OCI-LY7 (cell line): ENCODE results near the gene ANKMY1. TPM values are rescaled to one million over a fixed set of nuclear protein-coding genes. Genes with fewer than 3 reads are reported as not detected.

Experiments used
- BruUV-seq: library from RNA; stranded (reverse); fragments of 400-500 nt; replicated peaks from 2 replicates; lab custom pipeline; 2021; lab: Mats Ljungman, UMichigan
- CTCF ChIA-PET: fragments of 300-600 bp; sonication (Branson Sonifier 250); formaldehyde crosslinking; loops from one replicate; lab custom pipeline; 2022; ENCODE audit warnings: antibody characterized with exemption; ENCODE audit not compliant: unreplicated experiment; lab: Charles Lee
- POLR2A ChIA-PET: fragments of 300-600 bp; sonication (Branson Sonifier 250); formaldehyde crosslinking; loops from one replicate; lab custom pipeline; 2022; ENCODE audit warnings: antibody characterized with exemption; lab: Charles Lee
- DNase-seq: peaks from one replicate; pipeline ENCODE4 v3.0.0-alpha.2; 2015; ENCODE audit warnings: low spot score
- H2AFZ ChIP-seq: fragments of 200-600 bp; sonication (generic), shearing (Covaris generic); 2 replicates; pipeline ENCODE4 v1.6.1; 2014; ENCODE audit warnings: mild to moderate bottlenecking, antibody characterized with exemption, low read length, moderate library complexity
- H3K27ac ChIP-seq: fragments of 200-600 bp; sonication (generic); 2 replicates; pipeline ENCODE4 v1.5.1; 2014; ENCODE audit warnings: mixed run types, low read depth, mild to moderate bottlenecking, moderate library complexity, low read length, inconsistent platforms; ENCODE audit not compliant: poor library complexity, severe bottlenecking
- H3K36me3 ChIP-seq: fragments of 200-600 bp; sonication (generic); 2 replicates; pipeline ENCODE4 v1.6.1; 2014; ENCODE audit warnings: mild to moderate bottlenecking, antibody characterized with exemption, low read length, moderate library complexity, mixed read lengths; ENCODE audit not compliant: insufficient read depth
- H3K4me1 ChIP-seq: fragments of 200-600 bp; sonication (generic); 2 replicates; pipeline ENCODE4 v1.5.1; 2014; ENCODE audit warnings: mild to moderate bottlenecking, low read length; ENCODE audit not compliant: insufficient read depth, poor library complexity, severe bottlenecking
- H3K4me2 ChIP-seq: fragments of 200-600 bp; sonication (generic); 2 replicates; pipeline ENCODE4 v1.6.1; 2014; ENCODE audit warnings: mild to moderate bottlenecking, low read length
- H3K4me3 ChIP-seq: fragments of 200-600 bp; sonication (generic); 2 replicates; pipeline ENCODE4 v1.5.1; 2014; ENCODE audit warnings: mild to moderate bottlenecking, low read depth, low read length; ENCODE audit not compliant: poor library complexity, severe bottlenecking
- H3K79me2 ChIP-seq: fragments of 200-600 bp; sonication (generic); 2 replicates; pipeline ENCODE4 v1.6.1; 2016; ENCODE audit warnings: low read depth, mild to moderate bottlenecking, low read length, moderate library complexity, mixed read lengths; ENCODE audit not compliant: insufficient read depth
- H3K9me2 ChIP-seq: fragments of 200-600 bp; sonication (generic); 2 replicates; pipeline ENCODE4 v1.6.1; 2016; ENCODE audit warnings: mild to moderate bottlenecking, low read length, mixed read lengths; ENCODE audit not compliant: insufficient read depth
- H3K9me3 ChIP-seq: fragments of 200-600 bp; sonication (generic); 2 replicates; pipeline ENCODE4 v1.6.1; 2014; ENCODE audit warnings: mild to moderate bottlenecking, mixed run types, low read length, mixed read lengths
- H4K20me1 ChIP-seq: fragments of 200-600 bp; sonication (generic); 2 replicates; pipeline ENCODE4 v1.6.1; 2014; ENCODE audit warnings: mild to moderate bottlenecking, antibody characterized with exemption, low read length, moderate library complexity, mixed read lengths; ENCODE audit not compliant: insufficient read depth
- CTCF ChIP-seq: fragments of 200-600 bp; sonication (generic); conservative IDR thresholded peaks from 2 replicates; pipeline ENCODE4 v1.5.1; 2014; ENCODE audit warnings: mild to moderate bottlenecking, antibody characterized with exemption, low read length, moderate library complexity, mixed read lengths
- EZH2phosphoT487 ChIP-seq: fragments of 200-600 bp; sonication (generic); IDR thresholded peaks from 2 replicates; pipeline ENCODE4 v1.6.1; 2018; ENCODE audit warnings: low read depth, borderline replicate concordance, mild to moderate bottlenecking, mixed run types, antibody characterized with exemption, low read length, moderate library complexity, mixed read lengths
- intact Hi-C: fragments of 100-400 bp; cut with micrococcal nuclease; formaldehyde crosslinking; loops from one replicate; pipeline ENCODE4 v1.10.0; 2022; ENCODE audit not compliant: unreplicated experiment
- total RNA-seq, 2 experiments: library from RNA; depleted of rRNA in 1 of 2; stranded (reverse); fragments of >200 nt in 1 of 2; shearing (Covaris generic) in 1 of 2; gene quantifications; 2 replicates each; pipeline ENCODE4 v1.2.3, GENCODE V29; 2014 to 2022

The ANKMY1 gene
- total RNA-seq, 2 experiments from 2014 or later, result 30.6 to 65.9 TPM

DNA sequence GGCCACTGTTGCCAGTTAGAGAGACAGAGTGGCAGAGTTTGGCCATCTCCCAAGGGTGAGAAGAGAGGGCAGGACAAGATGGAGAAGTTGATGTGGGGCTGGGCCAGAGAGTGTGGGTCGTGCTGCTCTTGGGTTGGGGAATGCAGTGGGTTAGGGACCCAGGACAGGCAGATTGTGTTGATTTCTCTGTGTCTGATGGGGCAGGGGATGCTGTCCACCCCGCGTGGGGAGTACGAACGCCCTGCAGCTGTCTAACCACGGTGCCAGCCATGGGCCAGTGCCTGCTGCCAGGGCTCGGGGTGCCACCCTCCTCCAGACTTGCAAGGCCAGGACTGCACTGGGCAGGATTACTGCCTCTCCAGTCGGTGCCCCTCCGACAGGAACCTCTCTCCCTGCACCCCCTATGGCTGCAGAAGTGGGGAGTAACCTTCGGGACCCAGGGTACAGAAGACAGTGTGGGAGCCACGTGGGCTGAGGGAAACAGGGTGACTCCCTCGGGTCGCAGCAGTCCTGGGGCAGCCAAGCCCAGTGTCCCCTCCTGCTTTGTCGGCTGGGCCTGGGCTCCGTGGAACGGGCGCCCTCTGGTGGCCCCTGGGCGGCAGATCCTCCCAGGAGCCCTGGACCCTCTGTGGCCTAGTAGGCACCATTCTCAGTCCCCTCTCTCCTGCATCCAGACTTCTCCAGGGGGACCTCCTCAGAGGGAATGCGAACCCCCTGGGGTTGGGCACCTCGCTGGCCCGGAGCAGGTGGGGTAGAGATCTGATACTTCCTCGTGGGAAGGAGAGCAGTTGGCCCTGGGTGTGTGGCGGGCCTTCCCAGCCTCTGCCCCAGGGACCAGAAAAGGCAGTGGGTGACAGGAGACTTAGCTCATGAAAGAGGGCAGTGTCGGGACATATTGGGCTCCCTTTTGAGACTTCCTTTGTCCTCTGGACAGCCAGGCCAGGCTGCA, 119.7 kb downstream of the ANKMY1 start:
- Histone ChIP-seq H2AFZ (no peak overlapping the region), H3K9me2 (no peaks in the 10 kb centered on the region), H3K4me1 (peaks cover 6% of the 10 kb centered on the region), H3K36me3 (no peaks in the 10 kb centered on the region), H3K4me2 (no peak overlapping the region), H4K20me1 (peaks cover 3% of the 10 kb centered on the region; the same call in 1 of the 2 replicates), H3K27ac (no peak overlapping the region), H3K4me3 (no peak overlapping the region), H3K79me2 (no peaks in the 10 kb centered on the region), H3K9me3 (no peaks in the 10 kb centered on the region)
- ChIA-PET POLR2A (no interaction called here), CTCF (no interaction called here)
- intact Hi-C loops, result loop anchor here (1.0 to 10.0 kb wide), 4 partner anchors 205 to 413 kb away; partner anchors contain the start of gene NDUFA10
- peak; percentile 65 for DNase-seq
- TF ChIP-seq CTCF, result peak; percentile 88
- TF ChIP-seq EZH2phosphoT487, result no peak
- no TSS peak for BruUV-seq

DNA sequence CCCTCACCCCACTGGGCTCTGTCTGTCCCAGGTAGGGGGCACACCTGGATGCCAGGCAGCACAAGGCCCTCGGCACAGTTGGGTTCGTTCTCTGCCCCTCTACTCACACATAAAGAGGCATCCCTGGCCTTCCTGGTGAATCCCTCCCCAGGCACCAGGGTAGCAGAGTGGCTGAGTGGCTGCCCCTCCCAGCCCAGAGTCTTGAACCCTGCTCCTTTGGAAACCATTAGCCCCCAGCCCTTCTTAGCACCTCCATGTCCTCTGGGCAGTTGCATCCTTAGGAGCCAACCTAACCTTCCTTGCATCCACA, 120.3 kb downstream of the ANKMY1 start:
- no peak overlapping the region for H3K4me2 ChIP-seq
- H3K36me3 ChIP-seq, result no peaks in the 10 kb centered on the region
- peaks cover 6% of the 10 kb centered on the region for H3K4me1 ChIP-seq
- no peak overlapping the region for H2AFZ ChIP-seq
- TF ChIP-seq CTCF, result no peak
- no peak for TF ChIP-seq EZH2phosphoT487
- no peak overlapping the region for H3K4me3 ChIP-seq
- DNase-seq, result no peak
- H3K9me3 ChIP-seq, result no peaks in the 10 kb centered on the region
- intact Hi-C loops, result loop anchor here (5.0 to 10.0 kb wide), 2 partner anchors 375 to 413 kb away; partner anchors contain the start of gene NDUFA10
- H3K79me2 ChIP-seq, result no peaks in the 10 kb centered on the region
- H3K9me2 ChIP-seq, result no peaks in the 10 kb centered on the region
- no TSS peak for BruUV-seq
- H3K27ac ChIP-seq, result no peak overlapping the region
- peaks cover 3% of the 10 kb centered on the region; the same call in 1 of the 2 replicates for H4K20me1 ChIP-seq
- POLR2A ChIA-PET, result no interaction called here
- CTCF ChIA-PET, result no interaction called here
